GM19328 (cell line): ENCODE data around the gene PLXDC1.

Source experiments
- ATAC-seq: cut with Tn5 transposase; IDR thresholded peaks from one replicate; pipeline ENCODE4 v1.9.1; 2021; ENCODE audit warnings: mild to moderate bottlenecking, moderate library complexity; ENCODE audit not compliant: unreplicated experiment

Gene PLXDC1

GRCh38 chr17:39158623-39159022 lies 7.2 kb upstream of the PLXDC1 start:
- no peak for ATAC-seq

- ATAC-seq = no peak
These were observed 5.1 kb upstream of the PLXDC1 start for GRCh38 chr17:39156491-39156890.

GRCh38 chr17:39155654-39156053 lies 4.2 kb upstream of the PLXDC1 start:
- ATAC-seq = no peak

- ATAC-seq = no peak
These were observed 2.2 kb upstream of the PLXDC1 start for GRCh38 chr17:39153599-39154051.

GRCh38 chr17:39151943-39152818 lies 744 bp upstream of the PLXDC1 start:
- no peak for ATAC-seq

- ATAC-seq = no peak
These were observed 665 bp downstream of the PLXDC1 start for GRCh38 chr17:39150795-39151149.

GRCh38 chr17:39150104-39150634 lies 1.3 kb downstream of the PLXDC1 start:
- no peak for ATAC-seq

GRCh38 chr17:39147221-39148185 lies 3.9 kb downstream of the PLXDC1 start:
- ATAC-seq = no peak

GRCh38 chr17:39146273-39146672 lies 5.2 kb downstream of the PLXDC1 start:
- ATAC-seq = no peak

- ATAC-seq = no peak
These were observed 6.3 kb downstream of the PLXDC1 start for GRCh38 chr17:39145143-39145542.

GRCh38 chr17:39144416-39144840 lies 7.0 kb downstream of the PLXDC1 start:
- no peak for ATAC-seq

GRCh38 chr17:39143552-39144093 lies 7.8 kb downstream of the PLXDC1 start:
- no peak for ATAC-seq

GRCh38 chr17:39141915-39142664 lies 9.3 kb downstream of the PLXDC1 start:
- no peak for ATAC-seq

- ATAC-seq = no peak
These were observed 10.1 kb downstream of the PLXDC1 start for GRCh38 chr17:39141294-39141693.

- ATAC-seq = no peak
These were observed 11.9 kb downstream of the PLXDC1 start for GRCh38 chr17:39139561-39139960.

- no peak for ATAC-seq
These were observed 12.3 kb downstream of the PLXDC1 start for GRCh38 chr17:39139161-39139511.

GRCh38 chr17:39138431-39139160 lies 12.8 kb downstream of the PLXDC1 start:
- ATAC-seq = no peak

- no peak for ATAC-seq
These were observed 16.6 kb downstream of the PLXDC1 start for GRCh38 chr17:39134878-39135277.

GRCh38 chr17:39132192-39132610 lies 19.2 kb downstream of the PLXDC1 start:
- no peak for ATAC-seq

GRCh38 chr17:39131616-39132015 lies 19.8 kb downstream of the PLXDC1 start:
- ATAC-seq = no peak
